Liver (tissue), 9 donors: ENCODE measurements around the gene ZSCAN16. TPM values are rescaled to one million over a fixed set of nuclear protein-coding genes. Genes with fewer than 3 reads are reported as not detected.
A peak's percentile ranks its signal among the peaks of the same experiment; 100 is the strongest.

ENCODE experiments used
- DNase-seq: peaks from one replicate; pipeline ENCODE4 v3.0.0-alpha.2; 2017; ENCODE audit warnings: low spot score
- H3K27ac ChIP-seq, 2 donors: one replicate each; pipeline ENCODE4 v1.7.0; 2013; ENCODE audit warnings: inconsistent platforms in 2 of 2, low read length in 2 of 2, control low read depth in 1 of 2, low read depth in 1 of 2, mild to moderate bottlenecking in 1 of 2
- H3K27me3 ChIP-seq, 4 donors: one replicate each; pipeline versions ENCODE4 v1.6.1 to v1.7.0; 2013; ENCODE audit warnings: low read length in 3 of 4, inconsistent platforms in 1 of 4, mild to moderate bottlenecking in 1 of 4, moderate library complexity in 1 of 4; ENCODE audit not compliant: control insufficient read depth in 4 of 4, insufficient read depth in 4 of 4
- H3K36me3 ChIP-seq, 4 donors: one replicate each; pipeline versions ENCODE4 v1.6.1 to v1.7.0; 2013; ENCODE audit warnings: low read length in 3 of 4, mild to moderate bottlenecking in 3 of 4, low read depth in 1 of 4, moderate library complexity in 1 of 4; ENCODE audit not compliant: control insufficient read depth in 4 of 4, insufficient read depth in 3 of 4
- H3K4me1 ChIP-seq, 4 donors: one replicate each; pipeline versions ENCODE4 v1.6.1 to v1.7.0; 2013; ENCODE audit warnings: low read length in 3 of 4, mild to moderate bottlenecking in 3 of 4, moderate library complexity in 1 of 4; ENCODE audit not compliant: control insufficient read depth in 4 of 4, insufficient read depth in 4 of 4
- H3K4me3 ChIP-seq, 3 donors: one replicate each; pipeline versions ENCODE4 v1.6.1 to v1.7.0; 2013; ENCODE audit warnings: low read length in 3 of 3, control low read depth in 1 of 3, low read depth in 1 of 3, mild to moderate bottlenecking in 1 of 3
- H3K9ac ChIP-seq, 2 donors: one replicate each; pipeline ENCODE4 v1.7.0; 2013; ENCODE audit warnings: low read length in 2 of 2, mild to moderate bottlenecking in 2 of 2, moderate library complexity in 2 of 2, control low read depth in 1 of 2, low read depth in 1 of 2
- H3K9me3 ChIP-seq, 4 donors: one replicate each; pipeline versions ENCODE4 v1.6.1 to v1.7.0; 2013; ENCODE audit warnings: low read length in 3 of 4; ENCODE audit not compliant: control insufficient read depth in 4 of 4
- EGR1 ChIP-seq, 2 donors: IDR thresholded peaks; 2 replicates each; pipeline ENCODE4 v1.6.1; 2016 to 2018; ENCODE audit warnings: antibody characterized with exemption in 2 of 2, low read depth in 2 of 2
- FOXA1 ChIP-seq: IDR thresholded peaks from 2 replicates; pipeline ENCODE4 v1.6.1; 2016; ENCODE audit warnings: antibody characterized with exemption
- FOXA2 ChIP-seq: IDR thresholded peaks from 2 replicates; pipeline ENCODE4 v1.6.1; 2016; ENCODE audit warnings: antibody characterized with exemption
- GABPA ChIP-seq, 2 donors: IDR thresholded peaks in 1 of 2; conservative IDR thresholded peaks in 1 of 2; 2 replicates each; pipeline ENCODE4 v1.6.1; 2016; ENCODE audit warnings: antibody characterized with exemption in 2 of 2, mild to moderate bottlenecking in 1 of 2, moderate library complexity in 1 of 2
- HNF4A ChIP-seq, 2 donors: conservative IDR thresholded peaks; 2 replicates each; pipeline ENCODE4 v1.6.1; 2016; ENCODE audit warnings: antibody characterized with exemption in 2 of 2, mild to moderate bottlenecking in 2 of 2
- HNF4G ChIP-seq: IDR thresholded peaks from 2 replicates; pipeline ENCODE4 v1.6.1; 2016; ENCODE audit warnings: antibody characterized with exemption
- JUND ChIP-seq, 2 donors: IDR thresholded peaks; 2 replicates each; pipeline ENCODE4 v1.6.1; 2016; ENCODE audit warnings: antibody characterized with exemption in 2 of 2
- NR2F2 ChIP-seq: IDR thresholded peaks from 2 replicates; pipeline ENCODE4 v1.6.1; 2016; ENCODE audit warnings: antibody characterized with exemption
- RAD21 ChIP-seq, 2 donors: IDR thresholded peaks; 2 replicates each; pipeline ENCODE4 v1.6.1; 2016; ENCODE audit warnings: antibody characterized with exemption in 2 of 2, mild to moderate bottlenecking in 2 of 2
- RXRA ChIP-seq, 2 donors: IDR thresholded peaks; 2 replicates each; pipeline ENCODE4 v1.6.1; 2017 to 2018; ENCODE audit warnings: antibody characterized with exemption in 2 of 2, mild to moderate bottlenecking in 1 of 2
- SP1 ChIP-seq: IDR thresholded peaks from 2 replicates; pipeline ENCODE4 v1.6.1; 2018; ENCODE audit warnings: antibody characterized with exemption, mild to moderate bottlenecking
- TAF1 ChIP-seq: conservative IDR thresholded peaks from 2 replicates; pipeline ENCODE4 v1.6.1; 2016; ENCODE audit warnings: antibody characterized with exemption, mild to moderate bottlenecking
- YY1 ChIP-seq: IDR thresholded peaks from 2 replicates; pipeline ENCODE4 v1.6.1; 2016; ENCODE audit warnings: antibody characterized with exemption, mild to moderate bottlenecking
- WGBS: extraction: QIAGEN DNeasy Blood & Tissue Kit; methylation state at CpG from one replicate; pipeline ENCODE4 v1.1.7; 2013; 5-methylcytosine and 5-hydroxymethylcytosine counted together
- polyA plus RNA-seq, 2 donors: library from polyadenylated mRNA; stranded (reverse) in 1 of 2; unstranded in 1 of 2; fragments of 200-250 nt in 1 of 2; fragments of >200 nt in 1 of 2; fragmentation: Nextera tagmentation in 1 of 2; extraction: Ambion mirVana in 1 of 2; gene quantifications; one replicate each; pipeline versions ENCODE4 v1.2.1 to v1.2.3, GENCODE V29; 2013 to 2015
- total RNA-seq, 2 donors: library from RNA; depleted of rRNA; stranded (reverse); fragments of >200 nt; gene quantifications; one replicate each; pipeline ENCODE4 v1.2.3, GENCODE V29; 2014
- TF ChIP-seq, protein P1 (sequence below): IDR thresholded peaks from 2 replicates; pipeline ENCODE4 v1.6.1; 2016; ENCODE audit warnings: antibody characterized with exemption, mild to moderate bottlenecking
- TF ChIP-seq, protein P2 (sequence below): IDR thresholded peaks from 2 replicates; pipeline ENCODE4 v1.6.1; 2016; ENCODE audit warnings: antibody characterized with exemption
- TF ChIP-seq, protein P3 (sequence below): fragments of 150-350 bp; IDR thresholded peaks from 2 replicates; pipeline ENCODE4 v1.5.1; 2017; ENCODE audit warnings: improper control_type of control experiment, low read depth, low read length; ENCODE audit not compliant: missing input control
- TF ChIP-seq, protein P4 (sequence below): IDR thresholded peaks from 2 replicates; pipeline ENCODE4 v1.6.1; 2016; ENCODE audit warnings: antibody characterized with exemption
- TF ChIP-seq, protein P5 (sequence below): IDR thresholded peaks from 2 replicates; pipeline ENCODE4 v1.6.1; 2016; ENCODE audit warnings: antibody characterized with exemption
- donor health status: healthy.
- donor health status: healthy.
- donor health status: healthy.
- donor health status: healthy.
- donor health status: healthy.

ZSCAN16 gene
- total and polyA plus RNA-seq, 4 donors, result 1.5 to 3.5 (median 2.7) TPM

DNA sequence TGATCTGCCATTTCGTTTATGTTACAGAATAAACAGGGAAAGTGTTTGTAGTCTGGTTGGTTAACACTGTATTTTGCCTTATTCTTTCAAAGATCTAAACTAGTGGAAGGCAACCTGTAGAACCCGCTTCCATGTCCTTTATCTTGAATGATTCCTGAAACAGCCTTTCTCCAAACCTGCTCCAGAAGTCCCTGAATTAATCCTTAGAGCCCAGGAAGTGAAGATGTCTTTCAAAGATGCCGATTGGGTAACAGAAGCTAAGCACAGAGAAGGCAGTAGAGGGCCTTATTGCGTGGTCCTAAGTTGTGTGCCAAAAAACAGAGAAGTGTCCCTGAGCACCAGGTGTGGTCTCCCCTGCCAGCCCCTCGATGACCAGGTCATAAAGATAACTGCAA is 19.2 kb upstream of the ZSCAN16 start:
- peak overlapping the region; percentile 57 for H3K9ac ChIP-seq
- TF ChIP-seq, protein P1, sequence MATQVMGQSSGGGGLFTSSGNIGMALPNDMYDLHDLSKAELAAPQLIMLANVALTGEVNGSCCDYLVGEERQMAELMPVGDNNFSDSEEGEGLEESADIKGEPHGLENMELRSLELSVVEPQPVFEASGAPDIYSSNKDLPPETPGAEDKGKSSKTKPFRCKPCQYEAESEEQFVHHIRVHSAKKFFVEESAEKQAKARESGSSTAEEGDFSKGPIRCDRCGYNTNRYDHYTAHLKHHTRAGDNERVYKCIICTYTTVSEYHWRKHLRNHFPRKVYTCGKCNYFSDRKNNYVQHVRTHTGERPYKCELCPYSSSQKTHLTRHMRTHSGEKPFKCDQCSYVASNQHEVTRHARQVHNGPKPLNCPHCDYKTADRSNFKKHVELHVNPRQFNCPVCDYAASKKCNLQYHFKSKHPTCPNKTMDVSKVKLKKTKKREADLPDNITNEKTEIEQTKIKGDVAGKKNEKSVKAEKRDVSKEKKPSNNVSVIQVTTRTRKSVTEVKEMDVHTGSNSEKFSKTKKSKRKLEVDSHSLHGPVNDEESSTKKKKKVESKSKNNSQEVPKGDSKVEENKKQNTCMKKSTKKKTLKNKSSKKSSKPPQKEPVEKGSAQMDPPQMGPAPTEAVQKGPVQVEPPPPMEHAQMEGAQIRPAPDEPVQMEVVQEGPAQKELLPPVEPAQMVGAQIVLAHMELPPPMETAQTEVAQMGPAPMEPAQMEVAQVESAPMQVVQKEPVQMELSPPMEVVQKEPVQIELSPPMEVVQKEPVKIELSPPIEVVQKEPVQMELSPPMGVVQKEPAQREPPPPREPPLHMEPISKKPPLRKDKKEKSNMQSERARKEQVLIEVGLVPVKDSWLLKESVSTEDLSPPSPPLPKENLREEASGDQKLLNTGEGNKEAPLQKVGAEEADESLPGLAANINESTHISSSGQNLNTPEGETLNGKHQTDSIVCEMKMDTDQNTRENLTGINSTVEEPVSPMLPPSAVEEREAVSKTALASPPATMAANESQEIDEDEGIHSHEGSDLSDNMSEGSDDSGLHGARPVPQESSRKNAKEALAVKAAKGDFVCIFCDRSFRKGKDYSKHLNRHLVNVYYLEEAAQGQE, result no peak
- TF ChIP-seq FOXA1, result no peak
- TF ChIP-seq, protein P2, sequence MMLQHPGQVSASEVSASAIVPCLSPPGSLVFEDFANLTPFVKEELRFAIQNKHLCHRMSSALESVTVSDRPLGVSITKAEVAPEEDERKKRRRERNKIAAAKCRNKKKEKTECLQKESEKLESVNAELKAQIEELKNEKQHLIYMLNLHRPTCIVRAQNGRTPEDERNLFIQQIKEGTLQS, result no peak
- TF ChIP-seq HNF4A (conservative IDR thresholded peaks at IDR 0.05), result no peak
- TF ChIP-seq YY1, result no peak
- TF ChIP-seq, protein P3, sequence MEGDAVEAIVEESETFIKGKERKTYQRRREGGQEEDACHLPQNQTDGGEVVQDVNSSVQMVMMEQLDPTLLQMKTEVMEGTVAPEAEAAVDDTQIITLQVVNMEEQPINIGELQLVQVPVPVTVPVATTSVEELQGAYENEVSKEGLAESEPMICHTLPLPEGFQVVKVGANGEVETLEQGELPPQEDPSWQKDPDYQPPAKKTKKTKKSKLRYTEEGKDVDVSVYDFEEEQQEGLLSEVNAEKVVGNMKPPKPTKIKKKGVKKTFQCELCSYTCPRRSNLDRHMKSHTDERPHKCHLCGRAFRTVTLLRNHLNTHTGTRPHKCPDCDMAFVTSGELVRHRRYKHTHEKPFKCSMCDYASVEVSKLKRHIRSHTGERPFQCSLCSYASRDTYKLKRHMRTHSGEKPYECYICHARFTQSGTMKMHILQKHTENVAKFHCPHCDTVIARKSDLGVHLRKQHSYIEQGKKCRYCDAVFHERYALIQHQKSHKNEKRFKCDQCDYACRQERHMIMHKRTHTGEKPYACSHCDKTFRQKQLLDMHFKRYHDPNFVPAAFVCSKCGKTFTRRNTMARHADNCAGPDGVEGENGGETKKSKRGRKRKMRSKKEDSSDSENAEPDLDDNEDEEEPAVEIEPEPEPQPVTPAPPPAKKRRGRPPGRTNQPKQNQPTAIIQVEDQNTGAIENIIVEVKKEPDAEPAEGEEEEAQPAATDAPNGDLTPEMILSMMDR, result no peak
- no peak for TF ChIP-seq FOXA2
- TF ChIP-seq TAF1, result no peak
- no peak for TF ChIP-seq RAD21 (IDR thresholded peaks at IDR 0.05)
- TF ChIP-seq HNF4G, result no peak
- no peak for TF ChIP-seq GABPA (IDR thresholded peaks at IDR 0.05 in 1 of 2, conservative IDR thresholded peaks at IDR 0.05 in 1 of 2)
- TF ChIP-seq EGR1 (IDR thresholded peaks at IDR 0.05; ENCODE audit: low read depth in 2 of 2), result no peak
- TF ChIP-seq, protein P4, sequence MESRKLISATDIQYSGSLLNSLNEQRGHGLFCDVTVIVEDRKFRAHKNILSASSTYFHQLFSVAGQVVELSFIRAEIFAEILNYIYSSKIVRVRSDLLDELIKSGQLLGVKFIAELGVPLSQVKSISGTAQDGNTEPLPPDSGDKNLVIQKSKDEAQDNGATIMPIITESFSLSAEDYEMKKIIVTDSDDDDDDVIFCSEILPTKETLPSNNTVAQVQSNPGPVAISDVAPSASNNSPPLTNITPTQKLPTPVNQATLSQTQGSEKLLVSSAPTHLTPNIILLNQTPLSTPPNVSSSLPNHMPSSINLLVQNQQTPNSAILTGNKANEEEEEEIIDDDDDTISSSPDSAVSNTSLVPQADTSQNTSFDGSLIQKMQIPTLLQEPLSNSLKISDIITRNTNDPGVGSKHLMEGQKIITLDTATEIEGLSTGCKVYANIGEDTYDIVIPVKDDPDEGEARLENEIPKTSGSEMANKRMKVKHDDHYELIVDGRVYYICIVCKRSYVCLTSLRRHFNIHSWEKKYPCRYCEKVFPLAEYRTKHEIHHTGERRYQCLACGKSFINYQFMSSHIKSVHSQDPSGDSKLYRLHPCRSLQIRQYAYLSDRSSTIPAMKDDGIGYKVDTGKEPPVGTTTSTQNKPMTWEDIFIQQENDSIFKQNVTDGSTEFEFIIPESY, result no peak
- no peak for TF ChIP-seq JUND (IDR thresholded peaks at IDR 0.05)
- no peak for TF ChIP-seq NR2F2
- TF ChIP-seq, protein P5, sequence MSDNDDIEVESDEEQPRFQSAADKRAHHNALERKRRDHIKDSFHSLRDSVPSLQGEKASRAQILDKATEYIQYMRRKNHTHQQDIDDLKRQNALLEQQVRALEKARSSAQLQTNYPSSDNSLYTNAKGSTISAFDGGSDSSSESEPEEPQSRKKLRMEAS, result no peak
- TF ChIP-seq RXRA (IDR thresholded peaks at IDR 0.05), result no peak
- no peak for TF ChIP-seq SP1
- H3K4me3 ChIP-seq, result peak overlapping the region; percentile 75 to 84 (median 81)
- H3K9me3 ChIP-seq, result no peaks in the 10 kb centered on the region
- WGBS, result 27% methylated on average over 5 of the region's 5 CpGs
- peaks cover 0 to 9% (median 5%) of the 10 kb centered on the region in 4 donors for H3K4me1 ChIP-seq
- peak overlapping the region in 1 of 2 donors; percentile 80 for H3K27ac ChIP-seq
- no peak for DNase-seq
- H3K27me3 ChIP-seq, result peaks cover 0 to 5% (median 0%) of the 10 kb centered on the region in 4 donors
- peaks cover 0 to 1% (median 0%) of the 10 kb centered on the region in 4 donors for H3K36me3 ChIP-seq
